HEK293 (cell line): ENCODE data around the gene GSTA1.
"Not testable (repeated sequence)": the region's sequence is repeated elsewhere in the genome, so short reads cannot be mapped to it uniquely, and the experiment has no call there.

Experiments
- CTCF ChIP-seq: fragments of 450-650 bp; formaldehyde crosslinking; IDR thresholded peaks from 2 replicates; pipeline ENCODE4 v1.5.1; 2016; ENCODE audit warnings: missing biosample characterization, missing genetic modification characterization
- SP2 ChIP-seq: fragments of 450-650 bp; formaldehyde crosslinking; IDR thresholded peaks from 2 replicates; pipeline ENCODE4 v1.5.1; 2016; ENCODE audit warnings: missing biosample characterization, missing genetic modification characterization
- ZBTB1 ChIP-seq: fragments of 450-650 bp; formaldehyde crosslinking; IDR thresholded peaks from 2 replicates; pipeline ENCODE4 v1.5.1; 2016; ENCODE audit warnings: missing biosample characterization, missing genetic modification characterization
- ZNF2 ChIP-seq: fragments of 450-650 bp; formaldehyde crosslinking; IDR thresholded peaks from 2 replicates; pipeline ENCODE4 v1.5.1; 2016; ENCODE audit warnings: missing biosample characterization, missing genetic modification characterization
- ZNF26 ChIP-seq: fragments of 450-650 bp; formaldehyde crosslinking; IDR thresholded peaks from 2 replicates; pipeline ENCODE4 v1.5.1; 2016; ENCODE audit warnings: missing biosample characterization, missing genetic modification characterization
- ZNF350 ChIP-seq: fragments of 450-650 bp; formaldehyde crosslinking; IDR thresholded peaks from 2 replicates; pipeline ENCODE4 v1.5.0; 2017; ENCODE audit warnings: missing biosample characterization, mild to moderate bottlenecking, missing genetic modification characterization
- ZNF558 ChIP-seq: fragments of 450-650 bp; formaldehyde crosslinking; IDR thresholded peaks from 2 replicates; pipeline ENCODE4 v1.5.1; 2016; ENCODE audit warnings: missing biosample characterization, missing genetic modification characterization
- ZNF624 ChIP-seq: fragments of 450-650 bp; formaldehyde crosslinking; IDR thresholded peaks from 2 replicates; pipeline ENCODE4 v1.5.1; 2017; ENCODE audit warnings: missing biosample characterization, missing genetic modification characterization
- ZNF658 ChIP-seq: fragments of 450-650 bp; formaldehyde crosslinking; IDR thresholded peaks from 2 replicates; pipeline ENCODE4; 2016; ENCODE audit warnings: missing biosample characterization, missing genetic modification characterization

GRCh38 chr6:52809777-52810176 is 6.2 kb upstream of the GSTA1 start:
- not testable (repeated sequence) for TF ChIP-seq CTCF (tag by site-specific recombination); ZNF624 (tag by site-specific recombination); ZNF350 (tag by site-specific recombination); ZNF658 (tag by site-specific recombination); ZNF558; SP2 (tag by site-specific recombination); ZNF26; ZNF2; ZBTB1 (tag by site-specific recombination)
